ENCODE data around the gene MACF1. TPM values are rescaled to one million over a fixed set of nuclear protein-coding genes. Genes with fewer than 3 reads are reported as not detected.
"Not testable (repeated sequence)": the region's sequence is repeated elsewhere in the genome, so short reads cannot be mapped to it uniquely, and the experiment has no call there.

Gene MACF1
- total and polyA plus RNA-seq, 2 donors from 2014 or later, result 65.7 to 387 TPM

- H3K4me3 ChIP-seq (ENCODE audit: low read length in 3 of 3); intact Hi-C loops (cut with DNase I): not testable (repeated sequence)
These were observed 313.4 kb downstream of the MACF1 start for GRCh38 chr1:39517936-39518335.

GRCh38 chr1:39519376-39519775, 314.9 kb downstream of the MACF1 start:
- H3K9me3 ChIP-seq (ENCODE audit: control insufficient read depth in 2 of 3, insufficient read depth in 1 of 3, low read length in 3 of 3); FAIRE-seq; DNase-seq: not testable (repeated sequence)

More at GRCh38 chr1:39517936-39518335, 313.4 kb downstream of the MACF1 start:
- H3K9ac ChIP-seq (ENCODE audit: low read length in 3 of 3); H3K9me3 ChIP-seq (ENCODE audit: control insufficient read depth in 2 of 3, insufficient read depth in 1 of 3, low read length in 3 of 3); FAIRE-seq; H3K4me1 ChIP-seq (ENCODE audit: control insufficient read depth in 2 of 3, insufficient read depth in 2 of 3, low read depth in 1 of 3, low read length in 3 of 3); H3K27me3 ChIP-seq (ENCODE audit: control insufficient read depth, insufficient read depth, low read length); H3K27ac ChIP-seq (ENCODE audit: low read depth in 2 of 2, low read length in 2 of 2); H3K36me3 ChIP-seq (ENCODE audit: control insufficient read depth in 2 of 3, insufficient read depth in 3 of 3, low read length in 3 of 3): not testable (repeated sequence)
- peak in 1 of 5 donors; percentile 20 for DNase-seq

GRCh38 chr1:39522221-39522620, 317.7 kb downstream of the MACF1 start:
- intact Hi-C loops (cut with DNase I); H3K9ac ChIP-seq (ENCODE audit: low read length in 3 of 3); H3K4me3 ChIP-seq (ENCODE audit: low read length in 3 of 3); FAIRE-seq; H3K27me3 ChIP-seq (ENCODE audit: control insufficient read depth, insufficient read depth, low read length); H3K9me3 ChIP-seq (ENCODE audit: control insufficient read depth in 2 of 3, insufficient read depth in 1 of 3, low read length in 3 of 3); H3K36me3 ChIP-seq (ENCODE audit: control insufficient read depth in 2 of 3, insufficient read depth in 3 of 3, low read length in 3 of 3); H3K4me1 ChIP-seq (ENCODE audit: control insufficient read depth in 2 of 3, insufficient read depth in 2 of 3, low read depth in 1 of 3, low read length in 3 of 3); H3K27ac ChIP-seq (ENCODE audit: low read depth in 2 of 2, low read length in 2 of 2); DNase-seq: not testable (repeated sequence)

More at GRCh38 chr1:39519376-39519775, 314.9 kb downstream of the MACF1 start:
- H3K27ac ChIP-seq (ENCODE audit: low read depth in 2 of 2, low read length in 2 of 2); H3K36me3 ChIP-seq (ENCODE audit: control insufficient read depth in 2 of 3, insufficient read depth in 3 of 3, low read length in 3 of 3); H3K9ac ChIP-seq (ENCODE audit: low read length in 3 of 3); H3K4me3 ChIP-seq (ENCODE audit: low read length in 3 of 3); intact Hi-C loops (cut with DNase I); H3K27me3 ChIP-seq (ENCODE audit: control insufficient read depth, insufficient read depth, low read length); H3K4me1 ChIP-seq (ENCODE audit: control insufficient read depth in 2 of 3, insufficient read depth in 2 of 3, low read depth in 1 of 3, low read length in 3 of 3): not testable (repeated sequence)

- intact Hi-C loops (cut with DNase I), result no loop called here
- FAIRE-seq (no peak), DNase-seq (peak in 1 of 5 donors; percentile 61)
- Histone ChIP-seq H3K9me3 (ENCODE audit: control insufficient read depth in 2 of 3, insufficient read depth in 1 of 3, low read length in 3 of 3) (no peaks in the 10 kb centered on the region), H3K4me3 (ENCODE audit: low read length in 3 of 3) (no peak overlapping the region), H3K36me3 (ENCODE audit: control insufficient read depth in 2 of 3, insufficient read depth in 3 of 3, low read length in 3 of 3) (peaks cover 0 to 3% (median 2%) of the 10 kb centered on the region in 3 donors), H3K4me1 (ENCODE audit: control insufficient read depth in 2 of 3, insufficient read depth in 2 of 3, low read depth in 1 of 3, low read length in 3 of 3) (no peaks in the 10 kb centered on the region), H3K27me3 (ENCODE audit: control insufficient read depth, insufficient read depth, low read length) (no peaks in the 10 kb centered on the region), H3K9ac (ENCODE audit: low read length in 3 of 3) (no peak overlapping the region), H3K27ac (ENCODE audit: low read depth in 2 of 2, low read length in 2 of 2) (no peak overlapping the region)
- no peak for TF ChIP-seq CTCF (IDR thresholded peaks at IDR 0.05; ENCODE audit: borderline replicate concordance, extremely low read depth, insufficient read depth)
These were observed 318.4 kb downstream of the MACF1 start for GRCh38 chr1:39522661-39523567.

- FAIRE-seq (no peak), DNase-seq (no peak)
- no peak overlapping the region for H3K9ac ChIP-seq (ENCODE audit: low read length in 3 of 3)
- peaks cover 0 to 7% (median 7%) of the 10 kb centered on the region in 3 donors for H3K36me3 ChIP-seq (ENCODE audit: control insufficient read depth in 2 of 3, insufficient read depth in 3 of 3, low read length in 3 of 3)
- H3K27me3 ChIP-seq (ENCODE audit: control insufficient read depth, insufficient read depth, low read length), result no peaks in the 10 kb centered on the region
- H3K9me3 ChIP-seq (ENCODE audit: control insufficient read depth in 2 of 3, insufficient read depth in 1 of 3, low read length in 3 of 3), result no peaks in the 10 kb centered on the region
- no peaks in the 10 kb centered on the region for H3K4me1 ChIP-seq (ENCODE audit: control insufficient read depth in 2 of 3, insufficient read depth in 2 of 3, low read depth in 1 of 3, low read length in 3 of 3)
- no peak overlapping the region for H3K4me3 ChIP-seq (ENCODE audit: low read length in 3 of 3)
- intact Hi-C loops (cut with DNase I), result no loop called here
- no peak for TF ChIP-seq CTCF (IDR thresholded peaks at IDR 0.05; ENCODE audit: borderline replicate concordance, extremely low read depth, insufficient read depth)
- H3K27ac ChIP-seq (ENCODE audit: low read depth in 2 of 2, low read length in 2 of 2), result no peak overlapping the region
These were observed 319.7 kb downstream of the MACF1 start for GRCh38 chr1:39524171-39524570.

All from kidney (tissue), 14 donors.